NK-92 (cell line): ENCODE measurements around the gene OAF.

ENCODE experiments used
- DNase-seq: peaks from one replicate; lab custom pipeline; 2025; ENCODE audit not compliant: unreplicated experiment; lab: John Stamatoyannopoulos, UW

The OAF gene

GRCh38 chr11:120201653-120202052 lies 9.2 kb upstream of the OAF start:
- DNase-seq, result no peak

- DNase-seq, result no peak
Observed at GRCh38 chr11:120203626-120204025, 7.2 kb upstream of the OAF start.

DNA sequence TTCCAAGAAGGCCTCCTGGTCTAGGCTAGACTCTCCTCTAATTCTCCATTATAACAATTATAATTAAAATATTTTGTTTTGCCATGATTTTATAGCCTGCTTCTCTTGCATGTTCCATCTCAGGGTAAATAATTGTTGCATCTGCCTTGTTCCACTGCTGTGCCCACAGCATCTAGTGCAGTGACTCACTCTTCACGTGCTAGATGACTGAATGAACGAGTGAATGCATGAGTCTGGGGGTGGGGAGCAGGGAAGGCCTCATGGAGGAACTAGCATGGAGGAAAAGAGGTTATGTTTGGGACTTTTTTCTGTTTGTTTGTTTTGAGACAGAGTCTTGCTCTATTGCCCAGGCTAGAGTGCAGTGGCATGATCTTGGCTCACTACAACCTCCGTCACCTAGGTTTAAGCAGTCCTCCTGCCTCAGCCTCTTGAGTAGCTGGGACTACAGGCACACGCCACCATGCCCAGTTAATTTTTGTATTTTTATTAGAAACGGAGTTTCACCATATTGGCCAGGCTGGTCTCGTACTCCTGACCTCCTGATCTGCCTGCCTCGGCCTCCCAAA lies 5.2 kb upstream of the OAF start:
- DNase-seq, result no peak

DNA sequence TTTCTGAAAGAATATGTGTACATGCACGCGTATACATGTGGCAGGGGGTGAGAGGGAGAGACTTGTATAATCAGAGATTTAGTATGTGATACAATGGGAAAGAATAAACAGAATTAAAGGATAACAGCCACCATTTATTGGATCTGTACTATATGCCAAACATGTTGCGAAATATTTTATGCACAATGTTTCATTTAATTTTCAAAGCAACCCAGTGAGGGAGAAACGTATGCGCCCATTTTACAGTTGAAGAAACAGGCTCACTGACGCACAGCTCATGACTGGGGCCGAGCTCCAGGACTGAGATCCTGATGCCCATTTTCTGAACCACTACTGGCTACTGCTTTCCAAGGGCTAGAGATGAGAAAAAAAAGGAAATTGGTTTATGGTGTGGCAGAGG lies 3.3 kb upstream of the OAF start:
- no peak for DNase-seq

GRCh38 chr11:120208001-120208441 lies 2.8 kb upstream of the OAF start:
- DNase-seq, result no peak

GRCh38 chr11:120208777-120209176 lies 2.1 kb upstream of the OAF start:
- DNase-seq, result no peak

GRCh38 chr11:120209746-120210625 lies 846 bp upstream of the OAF start:
- no peak for DNase-seq

DNA sequence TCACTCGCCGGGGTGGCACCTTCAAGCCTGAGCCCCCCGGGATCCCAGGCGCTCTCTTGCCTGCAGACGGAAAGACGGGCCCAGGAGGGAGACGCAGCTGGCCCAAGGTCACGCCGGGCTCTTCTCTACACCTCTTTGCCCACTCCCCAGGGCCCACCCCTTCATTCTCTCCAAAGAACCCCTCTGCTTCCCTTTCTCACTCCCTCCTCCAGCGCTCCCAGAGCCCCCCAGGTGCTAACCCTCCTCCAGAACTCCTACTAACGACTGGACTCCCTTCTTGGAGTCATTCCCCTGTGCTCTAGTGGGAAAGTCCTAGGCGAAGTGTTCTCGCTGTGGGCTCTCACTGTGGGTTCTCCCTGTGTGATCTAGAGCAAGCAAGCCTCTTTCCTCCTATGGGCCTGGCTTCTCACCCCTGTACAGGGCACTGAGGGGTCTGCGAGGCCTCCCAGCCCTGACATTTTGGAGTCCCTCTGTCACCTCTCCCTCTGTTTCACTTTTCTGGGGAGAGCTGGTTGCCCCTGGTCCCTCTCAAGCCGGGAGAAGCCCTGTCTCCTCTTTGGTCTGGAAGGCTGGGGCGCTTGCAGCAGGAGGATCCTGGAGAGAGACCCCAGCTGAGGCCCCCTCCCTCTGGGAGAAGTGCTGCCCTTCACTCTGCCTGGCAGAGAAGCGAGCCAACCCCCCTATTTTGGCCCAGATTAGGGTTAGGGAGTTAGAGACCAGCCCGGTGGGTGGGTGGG lies 858 bp downstream of the OAF start:
- DNase-seq, result no peak

DNA sequence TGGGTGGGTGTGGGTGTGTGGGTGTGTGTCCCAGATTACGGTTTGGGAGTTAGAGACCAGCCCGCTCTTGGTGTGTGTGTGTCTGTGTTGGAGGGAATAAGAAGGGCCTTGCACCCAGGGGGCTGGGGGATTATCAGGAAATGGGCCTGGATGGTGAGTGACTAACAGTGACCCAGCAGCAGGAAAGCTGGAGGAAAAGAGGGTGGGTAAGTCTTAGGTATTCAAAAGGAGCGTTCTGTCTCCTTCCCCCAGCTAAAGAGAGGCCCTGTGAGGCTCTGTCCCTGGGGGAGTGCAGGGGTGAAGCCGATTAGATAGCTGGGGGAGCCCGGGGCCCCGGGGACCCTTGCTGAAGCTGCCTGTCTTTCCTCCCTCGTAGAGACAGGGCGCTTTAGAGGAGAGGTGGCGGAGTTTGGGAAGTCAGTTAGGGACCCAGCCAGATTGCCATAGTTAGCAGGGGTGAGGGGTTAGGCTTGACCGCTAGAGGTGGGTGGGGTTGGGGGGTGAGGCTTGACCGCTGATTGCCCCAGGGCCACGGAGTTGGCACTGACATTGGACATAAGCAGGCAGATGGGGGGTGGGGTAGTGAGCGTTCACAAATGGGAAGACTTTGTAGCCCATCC lies 1.5 kb downstream of the OAF start:
- no peak for DNase-seq

- no peak for DNase-seq
Observed at GRCh38 chr11:120212926-120213325, 2.1 kb downstream of the OAF start.

GRCh38 chr11:120214581-120214980 lies 3.7 kb downstream of the OAF start:
- no peak for DNase-seq

DNA sequence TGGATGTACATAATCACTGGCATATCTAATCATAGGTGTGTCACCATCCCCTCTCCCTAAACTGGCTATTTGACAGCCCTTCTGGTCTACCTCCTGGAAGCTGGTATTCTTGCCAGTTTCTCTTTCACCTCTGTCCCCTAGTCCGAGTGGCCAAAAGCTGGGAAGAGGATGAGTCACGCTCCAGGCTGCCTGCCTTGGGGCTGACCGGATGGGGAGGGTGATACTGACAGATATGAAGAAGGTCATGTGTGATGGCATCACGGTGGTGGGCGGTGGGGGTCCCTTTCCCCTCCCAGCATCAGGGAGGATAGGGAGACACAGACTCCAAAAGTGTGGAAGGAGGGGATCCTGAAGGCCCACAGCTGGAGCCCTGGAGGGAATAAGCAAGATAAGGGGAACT lies 4.8 kb downstream of the OAF start:
- no peak for DNase-seq

DNA sequence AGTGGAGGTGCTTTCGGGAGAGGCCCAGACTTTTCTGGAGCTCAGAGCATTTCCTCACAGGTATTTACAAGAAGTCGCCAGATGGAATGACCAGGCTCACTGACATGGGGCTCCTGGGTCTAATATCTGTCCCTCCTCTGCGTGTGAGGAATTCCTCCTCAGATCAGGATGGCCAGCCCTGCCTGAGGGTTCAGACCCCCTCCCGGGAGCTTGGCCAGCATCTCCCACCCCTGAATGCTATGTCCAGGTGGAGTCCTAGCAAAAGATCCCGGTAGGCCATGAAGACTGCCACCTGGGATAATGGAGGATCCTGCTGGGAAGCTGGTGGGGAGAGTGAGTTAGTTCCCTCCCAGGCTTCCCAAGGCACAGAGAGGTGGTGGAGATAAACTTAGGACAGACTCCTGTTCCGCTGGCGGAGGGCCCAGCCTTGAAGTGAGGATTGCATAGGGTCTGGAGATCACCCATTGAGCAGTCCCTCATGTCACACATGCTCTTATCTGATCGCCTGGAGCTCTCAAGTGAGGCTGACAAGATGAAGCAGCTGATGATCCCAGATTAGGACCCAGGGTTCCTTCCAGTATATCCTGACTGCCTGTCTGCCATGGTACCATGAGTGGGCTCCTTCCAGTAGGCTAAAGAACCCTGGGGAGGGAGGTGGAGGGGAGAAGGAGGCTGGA lies 5.7 kb downstream of the OAF start:
- no peak for DNase-seq

- no peak for DNase-seq
Observed at GRCh38 chr11:120217526-120217925, 6.7 kb downstream of the OAF start.

DNA sequence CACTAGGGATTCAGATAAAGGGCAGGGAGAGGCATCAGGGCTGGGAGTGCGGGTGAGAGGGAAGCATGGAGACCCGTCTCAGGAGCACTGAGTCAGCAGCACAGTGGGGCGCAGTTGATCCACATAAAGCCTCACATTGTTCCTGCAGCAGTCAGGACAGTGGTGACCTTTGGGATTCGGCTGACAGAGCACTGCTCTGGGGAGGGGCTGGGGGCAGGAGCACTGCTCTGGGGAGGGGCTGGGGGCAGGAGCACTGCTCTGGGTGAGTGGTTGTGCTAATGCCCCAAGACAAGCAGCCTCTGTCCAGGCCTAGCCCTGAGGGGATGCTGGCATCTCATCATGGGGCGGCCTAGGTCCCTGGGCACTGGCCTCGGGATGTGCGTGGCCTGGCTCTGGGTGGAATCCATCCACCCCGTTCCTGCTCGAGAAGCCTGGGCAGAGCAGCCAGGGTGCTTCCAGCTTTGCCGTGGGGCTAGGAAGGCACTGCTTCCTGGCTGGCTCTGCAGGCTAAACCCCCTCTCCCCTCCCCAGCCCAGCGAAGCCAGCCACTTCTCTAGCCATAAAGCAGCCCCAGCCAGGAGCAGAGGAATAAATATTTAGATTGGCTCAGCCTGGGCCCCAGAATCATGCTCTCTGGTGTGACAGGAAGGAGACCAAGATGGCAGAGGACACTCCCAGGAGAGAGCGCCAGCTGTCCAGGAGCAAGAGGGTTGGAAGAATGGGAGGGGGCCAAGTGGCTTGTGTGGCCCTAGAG lies 7.3 kb downstream of the OAF start:
- no peak for DNase-seq

DNA sequence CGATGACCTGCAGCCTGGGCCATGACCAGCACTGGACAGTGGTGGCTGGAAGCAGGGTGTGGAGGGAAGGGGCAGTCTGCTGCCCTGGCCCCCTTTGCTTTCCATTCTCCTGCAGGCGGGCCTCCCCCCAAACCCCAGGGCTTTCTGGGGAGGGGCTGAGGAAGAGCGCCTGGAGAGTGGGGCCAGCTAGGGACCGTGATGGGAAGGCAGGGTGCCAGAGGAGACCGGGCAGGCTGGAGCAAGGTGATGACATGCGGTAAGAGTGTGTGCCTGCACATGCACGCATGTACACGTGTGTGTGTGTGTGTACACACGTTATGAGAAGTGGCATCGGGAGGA lies 7.8 kb downstream of the OAF start:
- no peak for DNase-seq

DNA sequence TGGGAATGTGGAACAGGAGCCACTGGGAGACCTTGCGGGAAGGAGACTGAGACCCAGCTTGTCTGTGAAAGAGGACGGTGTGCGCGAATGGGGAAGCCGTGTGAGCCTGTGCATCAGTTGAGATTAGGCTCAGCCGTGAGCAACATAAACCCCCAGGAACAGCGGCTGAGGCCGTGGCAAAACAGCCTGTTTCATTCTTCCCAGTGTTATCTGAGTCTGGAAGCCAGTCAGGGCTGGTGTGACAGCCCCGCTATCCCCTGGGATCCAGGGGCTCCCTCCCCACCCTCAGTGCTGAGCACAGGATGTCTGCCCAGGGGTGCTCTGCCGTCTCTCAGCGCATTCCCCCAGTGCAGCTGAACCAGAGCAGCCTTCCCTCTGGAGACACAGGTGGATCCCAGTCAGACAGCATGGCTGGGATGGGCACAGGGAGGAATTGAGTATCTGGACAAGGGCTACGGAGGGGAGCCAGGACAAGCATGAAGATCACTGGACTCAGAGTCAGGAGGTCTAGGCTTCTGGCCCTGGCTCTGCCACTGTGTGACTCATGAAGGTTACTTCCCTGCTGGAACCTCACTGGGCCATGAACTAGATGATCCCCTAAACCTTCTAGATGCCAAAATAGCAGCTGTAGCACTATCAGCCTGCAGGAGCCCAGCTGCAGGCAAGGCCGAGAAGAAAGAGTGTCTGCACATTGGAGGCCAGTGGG lies 8.6 kb downstream of the OAF start:
- no peak for DNase-seq

DNA sequence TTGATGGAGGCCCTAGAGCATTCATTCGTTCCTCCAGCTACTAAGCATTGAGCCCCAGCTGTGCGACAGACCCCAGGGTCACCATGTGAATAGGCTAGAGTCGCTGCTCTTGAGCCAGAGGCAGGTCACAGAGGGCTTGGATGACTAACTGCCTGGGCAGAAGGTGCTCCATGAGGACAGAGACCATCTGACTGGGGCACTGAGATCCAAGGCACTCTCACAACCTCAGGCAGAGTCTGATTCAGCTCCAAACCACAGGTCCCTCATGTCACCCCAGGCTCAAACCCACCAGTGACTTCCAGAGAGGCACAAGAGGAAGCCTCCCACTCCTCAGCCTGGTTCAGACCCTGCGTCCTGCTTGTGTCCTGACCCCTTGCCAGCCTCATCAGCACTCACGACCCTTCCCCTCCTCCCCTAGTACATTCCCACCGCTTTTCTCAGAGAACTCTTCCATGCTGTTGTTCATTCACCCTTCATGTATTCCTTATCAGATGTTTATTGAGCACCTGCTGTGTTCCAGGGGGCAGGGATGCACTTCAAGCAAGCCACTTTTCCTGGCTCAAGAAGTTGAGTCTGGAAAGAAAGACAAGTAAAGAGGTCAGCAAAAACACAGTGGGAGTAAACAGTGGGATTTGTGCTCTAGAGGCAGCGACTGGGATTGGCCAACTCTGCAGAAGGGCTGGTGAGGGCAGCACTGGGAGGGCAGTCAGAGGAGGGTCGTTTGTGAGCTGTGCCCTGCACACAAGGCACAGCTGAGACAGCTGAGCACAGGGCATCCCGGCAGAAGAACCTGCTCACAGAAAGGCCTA lies 9.3 kb downstream of the OAF start:
- DNase-seq, result no peak

- DNase-seq, result no peak
Observed at GRCh38 chr11:120220747-120221037, 9.9 kb downstream of the OAF start.
